Measurements from ENCODE around the gene DMXL2. TPM values are rescaled to one million over a fixed set of nuclear protein-coding genes. Genes with fewer than 3 reads are reported as not detected.

DMXL2 gene
- total RNA-seq, 3 donors from 2014 or later (not counting 1 experiment from before 2014, with no cell fraction given) = 6.4 to 12.4 (median 11.3) TPM

DNA sequence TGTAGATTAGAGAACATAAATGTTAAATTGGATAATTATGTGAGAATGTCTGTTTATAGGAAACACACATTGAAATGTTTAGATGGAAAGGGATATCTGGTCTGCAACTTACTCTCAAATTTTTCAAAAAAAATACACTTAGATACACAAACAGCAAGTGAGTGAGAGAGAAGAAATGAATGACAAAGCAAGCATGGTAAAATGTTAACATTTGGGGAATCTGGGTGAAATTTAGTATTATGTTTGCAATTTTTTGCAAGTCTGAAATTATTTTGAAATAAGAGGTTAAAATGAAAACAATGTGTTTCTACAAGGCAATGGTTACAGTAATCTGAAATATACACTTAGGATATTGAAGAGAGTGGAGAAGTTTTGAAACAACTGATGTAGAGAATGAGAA is 146.8 kb downstream of the DMXL2 start:
- no peak for DNase-seq
- TF ChIP-seq, protein P1, sequence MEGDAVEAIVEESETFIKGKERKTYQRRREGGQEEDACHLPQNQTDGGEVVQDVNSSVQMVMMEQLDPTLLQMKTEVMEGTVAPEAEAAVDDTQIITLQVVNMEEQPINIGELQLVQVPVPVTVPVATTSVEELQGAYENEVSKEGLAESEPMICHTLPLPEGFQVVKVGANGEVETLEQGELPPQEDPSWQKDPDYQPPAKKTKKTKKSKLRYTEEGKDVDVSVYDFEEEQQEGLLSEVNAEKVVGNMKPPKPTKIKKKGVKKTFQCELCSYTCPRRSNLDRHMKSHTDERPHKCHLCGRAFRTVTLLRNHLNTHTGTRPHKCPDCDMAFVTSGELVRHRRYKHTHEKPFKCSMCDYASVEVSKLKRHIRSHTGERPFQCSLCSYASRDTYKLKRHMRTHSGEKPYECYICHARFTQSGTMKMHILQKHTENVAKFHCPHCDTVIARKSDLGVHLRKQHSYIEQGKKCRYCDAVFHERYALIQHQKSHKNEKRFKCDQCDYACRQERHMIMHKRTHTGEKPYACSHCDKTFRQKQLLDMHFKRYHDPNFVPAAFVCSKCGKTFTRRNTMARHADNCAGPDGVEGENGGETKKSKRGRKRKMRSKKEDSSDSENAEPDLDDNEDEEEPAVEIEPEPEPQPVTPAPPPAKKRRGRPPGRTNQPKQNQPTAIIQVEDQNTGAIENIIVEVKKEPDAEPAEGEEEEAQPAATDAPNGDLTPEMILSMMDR (IDR thresholded peaks at IDR 0.05) = no peak
- no peak overlapping the region for H3K4me3 Mint-ChIP-seq
- intact Hi-C loops (cut with micrococcal nuclease) = no loop called here
- no peaks in the 10 kb centered on the region for H3K27me3 ChIP-seq (ENCODE audit: control insufficient read depth, insufficient read depth, low read length)
- no peak overlapping the region for H3K27ac Mint-ChIP-seq
- no peaks in the 10 kb centered on the region for H3K36me3 ChIP-seq (ENCODE audit: control insufficient read depth, insufficient read depth, low read length)
- H3K4me3 ChIP-seq (ENCODE audit: low read length) = no peak overlapping the region
- no peaks in the 10 kb centered on the region for H3K4me1 ChIP-seq (ENCODE audit: control insufficient read depth, insufficient read depth, low read length)
- H3K27ac ChIP-seq (ENCODE audit: low read length) = no peak overlapping the region
- H3K36me3 Mint-ChIP-seq = no peaks in the 10 kb centered on the region
- H3K9me3 ChIP-seq (ENCODE audit: control insufficient read depth, insufficient read depth, low read length) = no peaks in the 10 kb centered on the region
- no peaks in the 10 kb centered on the region for H3K4me1 Mint-ChIP-seq
- H3K9me3 Mint-ChIP-seq = no peaks in the 10 kb centered on the region
- ATAC-seq = no peak
- H3K27me3 Mint-ChIP-seq (ENCODE audit: low read depth in 2 of 2) = no peaks in the 10 kb centered on the region

DNA sequence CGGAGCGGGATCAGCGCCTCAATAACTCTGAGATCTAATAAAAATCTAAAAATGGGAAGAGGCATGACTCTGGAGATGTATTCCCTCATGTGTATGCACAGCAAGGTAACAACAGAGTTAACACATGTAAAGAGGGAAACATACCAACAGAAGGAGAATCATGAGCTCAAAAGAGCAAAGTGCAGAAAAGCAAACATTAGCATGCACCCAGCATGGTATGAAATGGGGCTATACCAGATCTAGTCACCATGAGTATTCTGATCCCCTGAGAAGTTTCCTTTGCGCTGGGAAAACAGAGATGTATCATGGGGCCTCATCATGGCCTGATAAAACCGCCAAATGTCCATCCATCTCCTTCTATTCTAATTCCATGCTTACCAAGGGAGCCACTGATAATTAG is 152.1 kb downstream of the DMXL2 start:
- no peaks in the 10 kb centered on the region for H3K9me3 Mint-ChIP-seq
- no peak overlapping the region for H3K4me3 Mint-ChIP-seq
- DNase-seq = no peak
- intact Hi-C loops (cut with micrococcal nuclease) = no loop called here
- 99% methylated on average over 4 of the region's 5 CpGs for WGBS (ENCODE audit: insufficient coverage)
- Histone ChIP-seq H3K27ac (ENCODE audit: low read length) (no peak overlapping the region), H3K4me1 (ENCODE audit: control insufficient read depth, insufficient read depth, low read length) (no peaks in the 10 kb centered on the region), H3K27me3 (ENCODE audit: control insufficient read depth, insufficient read depth, low read length) (no peaks in the 10 kb centered on the region), H3K36me3 (ENCODE audit: control insufficient read depth, insufficient read depth, low read length) (no peaks in the 10 kb centered on the region), H3K4me3 (ENCODE audit: low read length) (no peak overlapping the region), H3K9me3 (ENCODE audit: control insufficient read depth, insufficient read depth, low read length) (no peaks in the 10 kb centered on the region)
- no peak for ATAC-seq
- TF ChIP-seq, protein P1 (IDR thresholded peaks at IDR 0.05) = no peak
- no peaks in the 10 kb centered on the region for H3K27me3 Mint-ChIP-seq (ENCODE audit: low read depth in 2 of 2)
- no peak overlapping the region for H3K27ac Mint-ChIP-seq
- no peaks in the 10 kb centered on the region for H3K4me1 Mint-ChIP-seq
- H3K36me3 Mint-ChIP-seq = no peaks in the 10 kb centered on the region

DNA sequence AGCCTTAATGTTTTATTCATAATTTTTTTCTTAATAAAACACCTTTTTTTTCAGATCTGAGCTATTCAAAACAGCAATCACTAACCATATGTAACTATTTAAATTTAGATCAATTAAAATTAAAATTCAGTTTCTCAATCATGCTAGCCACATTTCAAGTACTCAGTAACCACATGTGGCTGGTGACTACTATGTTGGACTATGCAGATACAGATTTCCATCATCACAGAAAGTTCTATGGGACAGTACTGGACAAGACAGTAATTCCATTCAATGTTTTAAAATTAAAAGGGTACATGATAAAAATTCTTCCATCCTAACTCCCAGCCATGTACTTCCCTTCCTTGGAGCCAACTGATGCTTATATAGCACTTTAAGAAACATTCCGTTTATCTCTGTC is 161.8 kb downstream of the DMXL2 start:
- H3K36me3 ChIP-seq (ENCODE audit: control insufficient read depth, insufficient read depth, low read length) = no peaks in the 10 kb centered on the region
- 100% methylated on average over 1 of the region's 1 CpG for WGBS (ENCODE audit: insufficient coverage)
- no peak overlapping the region for H3K4me3 ChIP-seq (ENCODE audit: low read length)
- no peaks in the 10 kb centered on the region for H3K27me3 ChIP-seq (ENCODE audit: control insufficient read depth, insufficient read depth, low read length)
- H3K27ac Mint-ChIP-seq = no peak overlapping the region
- TF ChIP-seq, protein P1 (IDR thresholded peaks at IDR 0.05) = no peak
- no peaks in the 10 kb centered on the region for H3K4me1 ChIP-seq (ENCODE audit: control insufficient read depth, insufficient read depth, low read length)
- no peaks in the 10 kb centered on the region for H3K4me1 Mint-ChIP-seq
- ATAC-seq (no peak), DNase-seq (no peak)
- no peak overlapping the region for H3K4me3 Mint-ChIP-seq
- H3K27me3 Mint-ChIP-seq (ENCODE audit: low read depth in 2 of 2) = no peaks in the 10 kb centered on the region
- no peak overlapping the region for H3K27ac ChIP-seq (ENCODE audit: low read length)
- no peaks in the 10 kb centered on the region for H3K9me3 ChIP-seq (ENCODE audit: control insufficient read depth, insufficient read depth, low read length)
- intact Hi-C loops (cut with micrococcal nuclease) = no loop called here
- no peaks in the 10 kb centered on the region for H3K36me3 Mint-ChIP-seq
- H3K9me3 Mint-ChIP-seq = no peaks in the 10 kb centered on the region

DNA sequence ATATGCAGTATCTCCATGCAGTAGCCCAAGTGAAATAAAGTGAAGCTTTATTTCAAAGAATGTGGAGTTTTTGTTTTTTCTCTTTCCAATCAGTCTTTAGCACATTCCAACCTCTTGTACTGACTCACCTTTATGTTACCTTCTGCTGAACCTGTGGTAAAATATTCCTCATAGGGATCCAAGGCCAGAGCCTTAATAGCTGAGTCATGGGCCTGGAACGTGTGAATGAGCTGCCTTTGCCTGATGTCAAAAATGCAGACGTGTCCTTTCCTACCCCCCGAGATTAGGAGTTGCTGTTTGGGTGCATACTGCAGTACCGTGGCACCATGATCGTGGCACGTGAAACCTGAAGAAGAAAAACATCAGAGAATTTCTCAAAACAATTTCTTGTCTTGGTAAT is 172.6 kb downstream of the DMXL2 start:
- Mint-ChIP-seq H3K4me1 (no peaks in the 10 kb centered on the region), H3K4me3 (no peak overlapping the region), H3K27me3 (ENCODE audit: low read depth in 2 of 2) (no peaks in the 10 kb centered on the region), H3K9me3 (no peaks in the 10 kb centered on the region), H3K36me3 (no peaks in the 10 kb centered on the region), H3K27ac (no peak overlapping the region)
- no peak for ATAC-seq
- no peak for DNase-seq
- H3K27me3 ChIP-seq (ENCODE audit: control insufficient read depth, insufficient read depth, low read length) = no peaks in the 10 kb centered on the region
- TF ChIP-seq, protein P1 (IDR thresholded peaks at IDR 0.05) = no peak
- 93% methylated on average over 6 of the region's 6 CpGs for WGBS (ENCODE audit: insufficient coverage)
- H3K4me3 ChIP-seq (ENCODE audit: low read length) = no peak overlapping the region
- H3K36me3 ChIP-seq (ENCODE audit: control insufficient read depth, insufficient read depth, low read length) = no peaks in the 10 kb centered on the region
- no peaks in the 10 kb centered on the region for H3K4me1 ChIP-seq (ENCODE audit: control insufficient read depth, insufficient read depth, low read length)
- intact Hi-C loops (cut with micrococcal nuclease) = no loop called here
- no peaks in the 10 kb centered on the region for H3K9me3 ChIP-seq (ENCODE audit: control insufficient read depth, insufficient read depth, low read length)
- no peak overlapping the region for H3K27ac ChIP-seq (ENCODE audit: low read length)

Data from natural killer cell (primary cell).